ENCODE data around the gene ELOVL5.

ELOVL5 gene

DNA sequence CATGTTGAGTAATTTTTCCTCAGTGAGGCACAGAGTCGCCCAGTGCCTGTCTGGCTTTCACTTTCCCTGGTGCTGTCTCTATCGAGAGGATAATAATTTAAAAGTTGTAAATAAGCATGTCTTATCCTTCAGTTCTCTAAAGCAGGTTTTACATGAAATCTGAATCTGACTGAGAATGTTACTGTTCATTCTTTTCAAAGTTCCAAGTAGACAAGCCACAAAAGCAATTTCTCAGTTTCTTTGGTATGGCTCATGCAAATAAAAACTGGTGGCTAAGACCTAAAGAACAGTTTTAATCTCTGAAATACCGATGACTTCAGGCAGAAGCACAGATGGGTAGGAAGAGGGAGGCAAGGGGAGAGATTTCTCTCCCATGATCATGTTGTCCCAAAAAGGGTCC lies 112.5 kb downstream of the ELOVL5 start:
- no peak overlapping the region for H3K27ac ChIP-seq
- H3K9ac ChIP-seq (ENCODE audit: insufficient read length), result no peak overlapping the region
- no peaks in the 10 kb centered on the region for H3K9me3 ChIP-seq (ENCODE audit: low read depth, low read length)
- H3K36me3 ChIP-seq (ENCODE audit: insufficient read depth, low read length), result no peaks in the 10 kb centered on the region
- no peak for DNase-seq (ENCODE audit: low read depth, low spot score)
- H3K4me3 ChIP-seq, result no peak overlapping the region
- TF ChIP-seq POLR2AphosphoS5 (IDR thresholded peaks at IDR 0.05; ENCODE audit: borderline replicate concordance, low read depth, low read length), result no peak
- no peak for TF ChIP-seq FOXP2 (optimal IDR thresholded peaks at IDR 0.05; ENCODE audit: control extremely low read depth, extremely low read length, insufficient read depth)
- no peak for TF ChIP-seq EZH2 (IDR thresholded peaks at IDR 0.05)

DNA sequence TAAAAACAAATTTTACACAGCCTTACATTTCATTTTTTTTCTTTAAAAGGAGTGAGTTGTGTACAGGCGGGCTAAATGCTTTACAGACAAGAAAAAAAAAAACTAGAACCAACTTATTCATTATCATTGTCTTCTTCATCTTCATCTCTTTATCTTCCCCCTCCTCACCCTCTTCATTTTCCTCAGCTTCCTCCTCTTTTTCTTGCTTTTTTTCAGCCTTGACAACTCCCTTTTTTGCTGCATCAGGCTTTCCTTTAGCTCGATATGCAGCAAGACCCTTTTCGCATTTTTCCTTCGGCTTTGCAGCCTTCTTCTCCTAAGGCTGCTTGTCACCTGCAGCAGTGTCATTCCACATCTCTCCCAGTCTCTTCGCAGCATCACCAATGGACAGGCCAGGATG lies 113.2 kb downstream of the ELOVL5 start:
- Histone ChIP-seq H3K27ac (no peak overlapping the region), H3K36me3 (ENCODE audit: insufficient read depth, low read length) (no peaks in the 10 kb centered on the region), H3K4me3 (no peak overlapping the region), H3K9me3 (ENCODE audit: low read depth, low read length) (no peaks in the 10 kb centered on the region), H3K9ac (ENCODE audit: insufficient read length) (no peak overlapping the region)
- TF ChIP-seq POLR2AphosphoS5 (IDR thresholded peaks at IDR 0.05; ENCODE audit: borderline replicate concordance, low read depth, low read length) (no peak), EZH2 (IDR thresholded peaks at IDR 0.05) (no peak), FOXP2 (optimal IDR thresholded peaks at IDR 0.05; ENCODE audit: control extremely low read depth, extremely low read length, insufficient read depth) (no peak)
- no peak for DNase-seq (ENCODE audit: low read depth, low spot score)

DNA sequence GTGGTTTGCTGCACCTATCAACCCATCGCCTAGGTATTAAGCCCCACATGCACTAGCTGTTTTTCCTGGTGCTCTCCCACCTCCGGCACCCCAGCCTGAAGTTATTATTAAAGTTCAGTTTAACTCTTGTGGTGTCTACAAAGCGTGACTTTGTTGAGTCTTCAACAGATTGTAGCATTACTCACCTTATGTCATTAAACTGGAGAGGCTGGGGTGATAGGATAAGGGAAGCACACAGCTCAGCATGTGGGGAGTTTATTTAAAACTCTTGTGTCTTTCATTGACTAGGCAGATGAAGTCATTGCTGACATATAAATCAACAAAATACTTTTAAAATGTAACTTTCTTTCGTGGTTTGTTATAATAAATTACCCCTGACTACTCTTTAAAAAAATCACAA lies 115.4 kb downstream of the ELOVL5 start:
- TF ChIP-seq POLR2AphosphoS5 (IDR thresholded peaks at IDR 0.05; ENCODE audit: borderline replicate concordance, low read depth, low read length) (no peak), EZH2 (IDR thresholded peaks at IDR 0.05) (no peak), FOXP2 (optimal IDR thresholded peaks at IDR 0.05; ENCODE audit: control extremely low read depth, extremely low read length, insufficient read depth) (no peak)
- H3K9ac ChIP-seq (ENCODE audit: insufficient read length), result no peak overlapping the region
- no peak overlapping the region for H3K27ac ChIP-seq
- H3K4me3 ChIP-seq, result no peak overlapping the region
- no peak for DNase-seq (ENCODE audit: low read depth, low spot score)
- no peaks in the 10 kb centered on the region for H3K36me3 ChIP-seq (ENCODE audit: insufficient read depth, low read length)
- no peaks in the 10 kb centered on the region for H3K9me3 ChIP-seq (ENCODE audit: low read depth, low read length)

DNA sequence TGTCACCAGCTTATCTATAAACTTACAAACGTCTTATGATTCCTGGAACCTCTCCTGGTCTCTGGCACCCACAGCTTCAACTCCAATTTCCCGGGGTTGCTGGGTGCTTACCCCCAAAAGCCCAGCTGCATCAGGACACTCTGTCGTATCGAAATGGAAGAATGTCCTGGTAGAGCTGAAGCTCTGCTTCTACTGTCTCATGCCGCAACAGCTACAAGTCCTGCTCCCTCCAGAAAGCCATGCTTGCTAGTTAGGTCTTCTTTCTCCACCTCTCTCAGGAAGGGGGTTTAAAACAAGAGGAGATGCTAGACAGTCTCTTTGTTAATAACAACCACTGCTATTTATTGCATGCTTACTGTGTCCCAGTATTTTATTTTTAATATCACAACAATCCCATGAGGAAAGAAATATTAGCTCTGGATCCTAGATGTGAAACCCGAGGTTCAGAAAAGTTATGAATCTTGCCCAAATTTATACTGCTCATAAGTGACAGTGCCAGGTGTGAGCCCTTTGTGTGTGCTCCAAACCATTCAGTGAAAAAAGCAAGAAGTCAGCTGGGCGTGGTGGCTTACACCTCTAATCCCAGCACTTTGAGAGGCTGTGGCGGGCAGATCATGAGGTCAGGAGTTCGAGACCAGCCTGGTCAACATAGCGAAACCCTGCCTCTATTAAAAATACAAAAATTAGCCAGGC lies 117.8 kb downstream of the ELOVL5 start:
- Histone ChIP-seq H3K4me3 (no peak overlapping the region), H3K27ac (no peak overlapping the region), H3K9me3 (ENCODE audit: low read depth, low read length) (no peaks in the 10 kb centered on the region), H3K9ac (ENCODE audit: insufficient read length) (no peak overlapping the region), H3K36me3 (ENCODE audit: insufficient read depth, low read length) (no peaks in the 10 kb centered on the region)
- no peak for DNase-seq (ENCODE audit: low read depth, low spot score)
- no peak for TF ChIP-seq EZH2 (IDR thresholded peaks at IDR 0.05)
- no peak for TF ChIP-seq FOXP2 (optimal IDR thresholded peaks at IDR 0.05; ENCODE audit: control extremely low read depth, extremely low read length, insufficient read depth)
- no peak for TF ChIP-seq POLR2AphosphoS5 (IDR thresholded peaks at IDR 0.05; ENCODE audit: borderline replicate concordance, low read depth, low read length)

GRCh38 chr6:53227847-53228246 lies 120.9 kb downstream of the ELOVL5 start:
- no peaks in the 10 kb centered on the region for H3K36me3 ChIP-seq (ENCODE audit: insufficient read depth, low read length)

DNA sequence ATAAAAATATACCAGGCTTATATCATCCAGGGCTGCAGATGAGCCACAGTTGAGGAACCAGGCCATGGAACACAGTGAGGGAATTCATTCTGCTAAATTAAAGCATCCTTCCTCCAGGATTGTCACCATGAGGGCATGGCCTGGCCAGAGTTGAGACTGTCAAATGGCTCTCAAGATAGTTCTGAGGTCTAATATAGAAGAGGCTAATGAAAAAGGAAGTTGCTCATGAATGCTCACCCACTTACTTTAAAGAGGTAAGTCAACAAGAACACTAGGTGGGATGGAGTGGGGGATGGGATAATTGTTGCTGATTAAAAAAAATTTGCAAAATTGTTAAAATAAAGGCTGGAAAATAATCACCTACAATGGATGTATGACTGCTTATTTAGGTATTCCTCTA lies 128.1 kb downstream of the ELOVL5 start:
- Histone ChIP-seq H3K9ac (ENCODE audit: insufficient read length) (no peak overlapping the region), H3K27ac (no peak overlapping the region), H3K4me3 (no peak overlapping the region), H3K9me3 (ENCODE audit: low read depth, low read length) (no peaks in the 10 kb centered on the region), H3K36me3 (ENCODE audit: insufficient read depth, low read length) (no peaks in the 10 kb centered on the region)
- no peak for DNase-seq (ENCODE audit: low read depth, low spot score)
- TF ChIP-seq EZH2 (IDR thresholded peaks at IDR 0.05), result no peak
- TF ChIP-seq FOXP2 (optimal IDR thresholded peaks at IDR 0.05; ENCODE audit: control extremely low read depth, extremely low read length, insufficient read depth), result no peak

More at GRCh38 chr6:53227847-53228246, 120.9 kb downstream of the ELOVL5 start:
- Histone ChIP-seq H3K4me3 (no peak overlapping the region), H3K9ac (ENCODE audit: insufficient read length) (no peak overlapping the region), H3K27ac (no peak overlapping the region), H3K9me3 (ENCODE audit: low read depth, low read length) (no peaks in the 10 kb centered on the region)
- no peak for DNase-seq (ENCODE audit: low read depth, low spot score)
- TF ChIP-seq FOXP2 (optimal IDR thresholded peaks at IDR 0.05; ENCODE audit: control extremely low read depth, extremely low read length, insufficient read depth) (no peak), EZH2 (IDR thresholded peaks at IDR 0.05) (no peak), POLR2AphosphoS5 (IDR thresholded peaks at IDR 0.05; ENCODE audit: borderline replicate concordance, low read depth, low read length) (no peak)
